Testis (tissue), 3 donors: Measurements from ENCODE around the gene DNASE1. TPM values are rescaled to one million over a fixed set of nuclear protein-coding genes. Genes with fewer than 3 reads are reported as not detected.

ENCODE experiments used
- DNase-seq: peaks from one replicate; pipeline ENCODE4 v3.0.0-alpha.2; 2019
- H3K27ac ChIP-seq, 2 donors: fragments of 200-600 bp; sonication (generic); one replicate each; pipeline ENCODE4 v1.5.1; 2019
- H3K27me3 ChIP-seq: fragments of 200-600 bp; sonication (generic); one replicate; pipeline ENCODE4 v1.5.1; 2019
- H3K36me3 ChIP-seq: fragments of 200-600 bp; sonication (generic); one replicate; pipeline ENCODE4 v1.5.1; 2017; ENCODE audit warnings: low read depth; ENCODE audit errors: missing control alignments
- H3K4me1 ChIP-seq: fragments of 200-600 bp; sonication (generic); one replicate; pipeline ENCODE4 v1.5.1; 2019
- H3K4me3 ChIP-seq, 2 donors: fragments of 200-600 bp; sonication (generic); one replicate each; pipeline ENCODE4 v1.5.1; 2017 to 2019
- H3K9me3 ChIP-seq: fragments of 200-600 bp; sonication (generic); one replicate; pipeline ENCODE4 v1.5.1; 2017
- CTCF ChIP-seq, 3 experiments: fragments of 450-650 bp in 2 of 3; fragments of 200-600 bp in 1 of 3; sonication (generic) in 1 of 3; IDR thresholded peaks; one replicate each; pipeline ENCODE4 v1.5.1; 2016 to 2019; ENCODE audit warnings: antibody characterized with exemption in 3 of 3, mild to moderate bottlenecking in 2 of 3, moderate library complexity in 1 of 3
- POLR2A ChIP-seq: fragments of 450-650 bp; IDR thresholded peaks from one replicate; pipeline ENCODE4 v1.6.1; 2017; ENCODE audit warnings: antibody characterized with exemption, mild to moderate bottlenecking, moderate library complexity
- WGBS, 2 donors: methylation state at CpG; one replicate each; pipeline ENCODE4 v1.1.5; 2018; 5-methylcytosine and 5-hydroxymethylcytosine counted together
- intact Hi-C: fragments of 100-400 bp; cut with DNase I; formaldehyde crosslinking; loops from one replicate; pipeline ENCODE4 v1.15.1; 2023; ENCODE audit warnings: low total_unique reads
- polyA plus RNA-seq: library from polyadenylated mRNA; stranded (reverse); fragments of 350-450 nt; fragmentation: Illumina TruSeq; extraction: RNeasy Lipid Tissue Mini Kit (QIAGEN cat#74804); gene quantifications from one replicate; pipeline ENCODE4 v1.2.3, GENCODE V29; 2014; ENCODE audit warnings: low read depth, low replicate concordance; ENCODE audit not compliant: insufficient read depth
- total RNA-seq, 2 donors: library from RNA; depleted of rRNA; stranded (reverse); fragments of >200 nt; gene quantifications; one replicate each; pipeline ENCODE4 v1.2.3, GENCODE V29; 2016

The DNASE1 gene
- total and polyA plus RNA-seq, 3 donors from 2014 or later = 25.9 to 54.5 (median 54.0) TPM

DNA sequence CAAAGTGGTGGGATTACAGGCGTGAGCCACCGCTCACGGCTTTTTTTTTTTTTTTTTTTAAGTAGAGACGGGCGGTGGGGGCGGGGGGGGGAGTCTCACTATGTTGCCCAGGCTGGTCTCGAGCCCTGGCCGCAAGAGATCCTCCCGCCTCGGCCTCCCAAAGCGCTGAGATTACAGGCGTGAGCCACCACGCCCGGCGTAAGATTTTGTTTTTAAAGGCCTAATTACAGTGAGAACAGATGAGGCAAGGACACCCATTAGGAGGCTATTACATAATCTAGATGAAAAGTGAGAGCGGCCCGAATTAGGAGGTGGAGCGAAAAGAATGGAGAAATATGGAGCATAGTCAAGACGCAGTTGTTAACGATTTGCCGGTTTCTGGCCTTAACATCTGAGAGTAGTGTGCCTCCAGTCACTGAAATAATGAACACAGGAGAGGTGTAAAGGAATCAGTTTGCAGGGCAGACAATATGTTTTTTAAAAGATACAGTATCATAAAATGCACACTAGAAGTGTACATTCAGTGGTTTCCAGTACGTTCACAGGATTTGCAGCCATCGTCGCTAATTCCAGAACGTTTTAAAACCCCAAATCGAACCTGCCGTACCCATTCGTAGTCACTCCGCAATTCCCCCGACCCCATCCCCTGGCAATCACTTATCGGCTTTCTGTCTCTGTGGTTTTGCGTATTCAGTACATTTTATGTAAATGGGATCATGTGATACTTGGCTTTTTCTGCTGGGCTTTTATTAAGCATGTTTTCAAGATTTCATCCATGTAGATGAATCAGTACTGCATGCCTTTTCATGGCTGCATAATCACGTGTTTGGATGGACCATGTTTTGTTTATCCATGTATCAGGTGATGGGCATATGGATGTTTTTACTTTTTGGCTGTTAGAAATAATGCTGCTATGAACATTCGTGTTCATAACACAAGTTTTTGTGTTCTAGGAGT lies 41.7 kb upstream of the DNASE1 start:
- DNase-seq = no peak
- H3K27ac ChIP-seq = peak overlapping the region in 1 of 2 donors; percentile 79
- H3K4me3 ChIP-seq = peak overlapping the region; percentile 70 to 88
- no peaks in the 10 kb centered on the region for H3K27me3 ChIP-seq
- no peaks in the 10 kb centered on the region for H3K9me3 ChIP-seq
- 53 to 66% methylated on average over 34 of the region's 34 CpGs for WGBS, 2 donors
- H3K4me1 ChIP-seq = peaks cover 5% of the 10 kb centered on the region
- intact Hi-C loops = no loop called here
- no peaks in the 10 kb centered on the region for H3K36me3 ChIP-seq
- no peak for TF ChIP-seq POLR2A
- no peak for TF ChIP-seq CTCF (IDR thresholded peaks at IDR 0.05)

- intact Hi-C loops = no loop called here
- H3K36me3 ChIP-seq = no peaks in the 10 kb centered on the region
- H3K27me3 ChIP-seq = no peaks in the 10 kb centered on the region
- WGBS, 2 donors = 92 to 94% methylated on average over 3 of the region's 3 CpGs
- no peaks in the 10 kb centered on the region for H3K4me1 ChIP-seq
- H3K27ac ChIP-seq = no peak overlapping the region
- no peaks in the 10 kb centered on the region for H3K9me3 ChIP-seq
- no peak for TF ChIP-seq CTCF (IDR thresholded peaks at IDR 0.05)
- no peak for TF ChIP-seq POLR2A
- no peak overlapping the region for H3K4me3 ChIP-seq
- no peak for DNase-seq
Measured at GRCh38 chr16:3618769-3619141, 35.7 kb upstream of the DNASE1 start.

GRCh38 chr16:3623642-3624041 lies 30.8 kb upstream of the DNASE1 start:
- H3K9me3 ChIP-seq = no peaks in the 10 kb centered on the region
- no peaks in the 10 kb centered on the region for H3K4me1 ChIP-seq
- no peaks in the 10 kb centered on the region for H3K36me3 ChIP-seq
- no peak overlapping the region for H3K4me3 ChIP-seq
- no peak for TF ChIP-seq POLR2A
- no peak for TF ChIP-seq CTCF (IDR thresholded peaks at IDR 0.05)
- H3K27me3 ChIP-seq = no peaks in the 10 kb centered on the region
- DNase-seq = no peak
- H3K27ac ChIP-seq = no peak overlapping the region
- intact Hi-C loops = no loop called here
- 92 to 96% methylated on average over 3 of the region's 3 CpGs for WGBS, 2 donors

DNA sequence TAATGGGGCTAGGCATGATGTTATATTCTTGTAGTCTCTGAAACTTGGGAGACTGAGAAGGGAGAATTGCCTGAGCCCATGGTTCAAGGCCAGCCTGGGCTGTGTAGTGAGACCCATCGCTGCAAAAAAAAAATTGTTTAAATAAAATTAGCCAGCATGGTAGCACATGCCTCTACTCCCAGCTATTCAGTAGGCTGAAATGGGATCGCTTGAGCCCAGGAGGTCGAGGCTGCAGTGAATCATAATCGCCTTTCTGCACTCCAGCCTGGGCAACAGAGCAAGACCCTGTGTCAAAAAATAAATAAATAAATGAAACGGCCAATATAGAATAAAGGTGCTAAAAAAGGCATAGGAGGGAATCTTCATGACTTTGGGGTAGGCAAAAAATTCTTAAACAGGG lies 29.2 kb upstream of the DNASE1 start:
- Histone ChIP-seq H3K27me3 (no peaks in the 10 kb centered on the region), H3K36me3 (no peaks in the 10 kb centered on the region), H3K9me3 (no peaks in the 10 kb centered on the region), H3K4me3 (no peak overlapping the region), H3K27ac (no peak overlapping the region), H3K4me1 (no peaks in the 10 kb centered on the region)
- WGBS, 2 donors = 91 to 95% methylated on average over 5 of the region's 5 CpGs
- TF ChIP-seq POLR2A = no peak
- TF ChIP-seq CTCF (IDR thresholded peaks at IDR 0.05) = no peak
- intact Hi-C loops = no loop called here
- DNase-seq = no peak
